Uterus (tissue), 4 donors: Measurements from ENCODE around the gene ADGRL3. TPM values are rescaled to one million over a fixed set of nuclear protein-coding genes. Genes with fewer than 3 reads are reported as not detected.

Source experiments
- DNase-seq, 2 donors: peaks; one replicate each; pipeline ENCODE4 v3.0.0-alpha.2; 2019 to 2020
- H3K27ac ChIP-seq, 2 donors: fragments of 200-600 bp; sonication (generic); 1 replicate in 1 of 2; 2 replicates in 1 of 2; pipeline ENCODE4 v1.5.1; 2016 to 2018
- H3K27me3 ChIP-seq, 2 donors: fragments of 200-600 bp; sonication (generic); one replicate each; pipeline ENCODE4 v1.5.1; 2018 to 2019; ENCODE audit warnings: control low read depth in 1 of 2
- H3K36me3 ChIP-seq, 2 donors: fragments of 200-600 bp; sonication (generic); one replicate each; pipeline ENCODE4 v1.5.1; 2019; ENCODE audit warnings: control low read depth in 1 of 2
- H3K4me1 ChIP-seq, 2 donors: fragments of 200-600 bp; sonication (generic); one replicate each; pipeline ENCODE4 v1.5.1; 2018 to 2019; ENCODE audit warnings: control low read depth in 1 of 2
- H3K4me3 ChIP-seq, 2 donors: fragments of 200-600 bp; sonication (generic); 1 replicate in 1 of 2; 2 replicates in 1 of 2; pipeline ENCODE4 v1.5.1; 2018 to 2019; ENCODE audit warnings: mild to moderate bottlenecking in 1 of 2
- H3K9me3 ChIP-seq, 2 donors: fragments of 200-600 bp; sonication (generic); one replicate each; pipeline ENCODE4 v1.5.1; 2019; ENCODE audit warnings: control low read depth in 1 of 2
- CTCF ChIP-seq, 4 experiments: fragments of 200-600 bp in 2 of 4; fragments of 450-650 bp in 2 of 4; sonication (generic) in 2 of 4; IDR thresholded peaks; one replicate each; pipeline ENCODE4 v1.5.1; 2016 to 2019; ENCODE audit warnings: antibody characterized with exemption in 4 of 4, mild to moderate bottlenecking in 2 of 4, moderate library complexity in 1 of 4
- POLR2A ChIP-seq, 2 donors: fragments of 450-650 bp; IDR thresholded peaks; one replicate each; pipeline ENCODE4 v1.6.1; 2016; ENCODE audit warnings: antibody characterized with exemption in 2 of 2, mild to moderate bottlenecking in 1 of 2, moderate library complexity in 1 of 2
- intact Hi-C: fragments of 100-400 bp; cut with DNase I; formaldehyde crosslinking; loops from one replicate; pipeline ENCODE4 v1.15.1; 2023; ENCODE audit warnings: low total_unique reads
- total RNA-seq, 4 donors: library from RNA; depleted of rRNA in 3 of 4; stranded (reverse); fragments of >200 nt in 3 of 4; gene quantifications; one replicate each; pipeline versions ENCODE4 v1.1.0 to v1.2.4, GENCODE V29; 2014 to 2023
- donor health status: DM: yes; HTN: yes; CAD: no.

The ADGRL3 gene
- total RNA-seq, 4 donors from 2014 or later, result 31.5 to 411 (median 74.3) TPM

DNA sequence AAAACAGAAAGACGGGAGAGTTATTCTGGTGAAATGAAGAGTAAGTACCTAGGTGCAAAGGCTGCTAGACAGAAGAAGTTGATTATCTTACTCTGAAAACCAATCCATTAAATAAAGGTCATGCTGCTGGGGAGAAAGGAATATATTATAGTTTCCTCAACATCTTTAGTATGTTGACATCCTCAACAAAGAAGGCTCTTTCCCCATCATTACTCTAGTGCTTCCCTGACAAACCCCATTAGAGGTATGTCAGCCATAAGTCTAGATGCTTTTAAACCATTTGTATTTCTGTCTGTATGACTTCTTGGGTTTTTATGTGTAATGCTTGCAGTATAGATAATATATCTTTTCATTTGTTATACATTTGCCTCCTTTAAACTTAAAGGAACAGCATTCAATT, 75.9 kb downstream of the ADGRL3 start:
- TF ChIP-seq CTCF (IDR thresholded peaks at IDR 0.05), result no peak
- no peak for TF ChIP-seq POLR2A (IDR thresholded peaks at IDR 0.05)
- peaks cover 0 to 5% of the 10 kb centered on the region in 2 donors for H3K4me1 ChIP-seq
- intact Hi-C loops, result no loop called here
- DNase-seq, result no peak
- no peaks in the 10 kb centered on the region for H3K9me3 ChIP-seq
- no peak overlapping the region for H3K4me3 ChIP-seq
- no peak overlapping the region for H3K27ac ChIP-seq
- H3K36me3 ChIP-seq, result no peaks in the 10 kb centered on the region
- no peaks in the 10 kb centered on the region for H3K27me3 ChIP-seq

GRCh38 chr4:61277785-61278760, 77.9 kb downstream of the ADGRL3 start:
- peaks cover 0 to 5% of the 10 kb centered on the region in 2 donors for H3K4me1 ChIP-seq
- no peak for DNase-seq
- no peaks in the 10 kb centered on the region for H3K27me3 ChIP-seq
- TF ChIP-seq CTCF (IDR thresholded peaks at IDR 0.05) (no peak), POLR2A (IDR thresholded peaks at IDR 0.05) (no peak)
- H3K27ac ChIP-seq, result peak overlapping the region; percentile 3 to 20
- H3K9me3 ChIP-seq, result no peaks in the 10 kb centered on the region
- no peak overlapping the region for H3K4me3 ChIP-seq
- intact Hi-C loops, result no loop called here
- no peaks in the 10 kb centered on the region for H3K36me3 ChIP-seq

GRCh38 chr4:61292322-61292721, 92.2 kb downstream of the ADGRL3 start:
- Histone ChIP-seq H3K36me3 (no peaks in the 10 kb centered on the region), H3K27me3 (no peaks in the 10 kb centered on the region), H3K27ac (no peak overlapping the region), H3K4me1 (no peaks in the 10 kb centered on the region), H3K4me3 (no peak overlapping the region), H3K9me3 (no peaks in the 10 kb centered on the region)
- TF ChIP-seq POLR2A (IDR thresholded peaks at IDR 0.05), result no peak
- TF ChIP-seq CTCF (IDR thresholded peaks at IDR 0.05), result no peak
- no peak for DNase-seq
- intact Hi-C loops, result no loop called here

- Histone ChIP-seq H3K36me3 (no peaks in the 10 kb centered on the region), H3K9me3 (no peaks in the 10 kb centered on the region), H3K27me3 (no peaks in the 10 kb centered on the region), H3K27ac (no peak overlapping the region), H3K4me3 (no peak overlapping the region), H3K4me1 (no peaks in the 10 kb centered on the region)
- TF ChIP-seq CTCF (IDR thresholded peaks at IDR 0.05) (no peak), POLR2A (IDR thresholded peaks at IDR 0.05) (no peak)
- DNase-seq, result no peak
- intact Hi-C loops, result no loop called here
Measured at GRCh38 chr4:61293707-61294400, 93.7 kb downstream of the ADGRL3 start.

DNA sequence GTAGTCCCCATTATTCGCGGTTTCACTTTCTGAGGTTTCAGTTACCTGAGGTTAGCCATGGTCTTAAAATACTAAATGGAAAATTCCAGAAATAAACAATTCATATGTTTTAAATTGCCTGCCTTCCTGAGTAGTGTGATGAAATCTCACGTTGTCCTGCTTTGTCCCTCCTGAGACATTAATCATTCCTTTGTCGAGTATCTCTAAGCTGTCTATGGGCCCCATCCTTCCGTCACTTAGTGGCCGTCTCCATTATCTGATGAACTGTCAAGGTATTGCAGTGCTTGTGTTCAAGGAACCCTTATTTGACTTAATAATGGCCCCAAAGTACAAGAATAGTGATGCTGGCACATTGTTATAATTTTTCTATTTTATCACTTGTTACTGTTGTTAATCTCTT, 94.8 kb downstream of the ADGRL3 start:
- Histone ChIP-seq H3K27ac (no peak overlapping the region), H3K4me1 (no peaks in the 10 kb centered on the region), H3K27me3 (no peaks in the 10 kb centered on the region), H3K36me3 (no peaks in the 10 kb centered on the region), H3K9me3 (no peaks in the 10 kb centered on the region), H3K4me3 (no peak overlapping the region)
- no peak for DNase-seq
- no peak for TF ChIP-seq POLR2A (IDR thresholded peaks at IDR 0.05)
- no peak for TF ChIP-seq CTCF (IDR thresholded peaks at IDR 0.05)
- intact Hi-C loops, result no loop called here
